NCI-H82 treated with DMSO at 0.1 percent for 48 hours (cell line): ENCODE results near the gene APBB1.
A peak's percentile ranks its signal among the peaks of the same experiment; 100 is the strongest.

Source experiments
- DNase-seq: peaks from one replicate; lab custom pipeline; 2025; ENCODE audit not compliant: unreplicated experiment; lab: John Stamatoyannopoulos, UW

APBB1 gene

DNA sequence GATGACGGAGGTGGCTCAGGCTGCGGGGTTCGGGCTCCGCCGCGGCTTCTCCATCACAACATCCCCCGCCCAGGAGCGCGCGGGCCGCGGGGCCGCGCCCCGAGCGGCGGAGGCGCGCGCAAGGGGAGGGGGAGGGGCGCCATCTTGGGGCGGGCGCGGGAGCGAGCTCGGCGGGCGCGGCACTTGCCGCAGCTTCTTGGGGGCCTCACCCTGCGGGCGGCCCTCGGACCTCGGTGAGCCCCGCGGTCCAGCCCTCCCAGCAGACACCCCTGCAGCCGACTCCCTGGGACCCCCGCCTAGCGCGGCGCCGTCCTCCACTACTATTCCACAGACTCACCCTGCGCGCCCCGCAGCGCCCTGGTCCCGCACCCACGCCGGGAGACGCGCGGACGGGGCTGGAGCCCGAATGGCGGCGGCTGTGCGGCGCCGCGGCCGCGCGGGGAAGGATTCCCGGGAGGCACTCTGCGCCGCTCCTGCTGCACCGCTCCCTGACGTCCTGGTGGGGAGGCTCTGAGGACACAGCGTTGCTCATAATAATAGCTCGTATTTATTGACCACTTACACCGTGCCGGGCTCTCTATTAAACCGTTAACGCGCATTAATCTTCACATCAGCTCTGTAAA is at the start of gene APBB1:
APBB1 (minus strand) TSS at position 86 of the 623 bp plus-strand sequence. CDS start 7,747 bp downstream, outside the sequence.
- peak; percentile 7 for DNase-seq

DNA sequence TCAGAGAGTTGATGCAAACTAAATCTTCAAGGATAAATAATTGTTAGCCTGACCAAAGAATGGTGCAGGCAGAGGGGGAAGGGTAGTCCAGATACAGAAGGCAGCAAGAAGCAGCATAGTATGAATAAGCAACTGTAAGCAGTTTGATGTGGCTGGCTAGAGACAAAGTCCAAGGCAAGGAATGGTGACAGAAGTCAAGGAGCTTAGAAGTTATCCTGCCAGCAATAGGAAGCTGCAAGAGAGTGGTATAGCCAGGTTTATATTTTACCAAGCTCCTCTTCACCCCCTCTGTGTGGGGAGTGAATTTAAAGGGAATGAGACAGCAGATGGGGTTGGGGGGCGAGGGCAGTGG is 40.2 kb upstream of the APBB1 start:
- DNase-seq, result no peak

- DNase-seq, result no peak
These were observed 39.6 kb upstream of the APBB1 start for GRCh38 chr11:6458352-6459098.

- DNase-seq, result no peak
These were observed 38.9 kb upstream of the APBB1 start for GRCh38 chr11:6457581-6458320.

DNA sequence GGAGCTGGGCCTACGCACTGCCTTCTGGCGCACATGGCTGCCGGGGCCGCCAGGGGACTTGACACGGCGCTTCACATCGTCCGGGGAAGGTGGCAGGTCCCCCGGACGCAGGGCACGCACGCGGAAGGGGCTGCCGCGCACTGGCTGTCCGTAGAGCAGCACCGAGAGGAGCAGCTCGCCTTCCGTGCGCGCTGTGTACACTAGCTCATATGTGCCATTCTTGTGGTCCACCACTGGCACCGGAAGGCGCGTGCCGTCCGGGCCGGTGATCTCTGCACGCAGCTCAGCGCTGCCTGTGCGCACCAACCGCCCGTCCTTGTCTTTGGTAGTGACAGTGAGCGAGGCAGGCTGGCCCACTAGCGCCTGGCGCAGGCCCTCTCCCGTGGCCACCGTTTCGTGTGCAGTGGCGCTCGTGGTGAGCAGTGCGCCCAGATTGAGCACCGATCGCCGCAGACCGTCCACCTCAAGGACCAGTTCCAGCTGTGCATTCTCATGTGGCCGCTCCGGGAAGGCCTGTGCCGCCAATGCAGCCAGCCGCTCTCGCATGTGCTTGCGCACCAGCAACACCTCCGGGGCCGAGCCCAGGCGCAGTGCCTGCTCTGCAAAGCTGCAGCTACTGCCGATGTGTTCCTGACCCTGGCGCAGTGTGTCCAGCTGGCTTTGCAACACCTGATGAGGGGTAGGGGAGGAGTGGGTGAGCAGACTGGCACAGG is 37.6 kb upstream of the APBB1 start:
- DNase-seq, result no peak

DNA sequence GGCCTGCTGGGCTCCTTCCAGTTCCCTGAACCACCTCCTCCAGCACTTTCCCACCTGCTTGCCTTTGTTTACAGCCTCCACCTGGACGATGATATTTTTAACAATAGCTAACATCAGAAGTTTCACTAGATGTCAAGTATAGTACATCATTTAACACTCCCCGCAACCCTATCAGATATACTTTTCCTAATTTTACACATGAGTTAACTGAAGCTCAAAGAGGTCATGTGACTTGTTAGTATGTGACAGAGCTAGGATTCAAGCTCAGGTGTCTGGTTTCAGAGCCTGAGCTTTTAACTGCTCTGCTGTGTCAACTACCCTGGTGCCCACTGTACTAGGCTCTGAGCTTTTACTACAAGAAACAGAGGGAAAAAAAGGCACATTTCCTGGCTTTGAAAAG is 36.2 kb upstream of the APBB1 start:
- DNase-seq, result no peak

DNA sequence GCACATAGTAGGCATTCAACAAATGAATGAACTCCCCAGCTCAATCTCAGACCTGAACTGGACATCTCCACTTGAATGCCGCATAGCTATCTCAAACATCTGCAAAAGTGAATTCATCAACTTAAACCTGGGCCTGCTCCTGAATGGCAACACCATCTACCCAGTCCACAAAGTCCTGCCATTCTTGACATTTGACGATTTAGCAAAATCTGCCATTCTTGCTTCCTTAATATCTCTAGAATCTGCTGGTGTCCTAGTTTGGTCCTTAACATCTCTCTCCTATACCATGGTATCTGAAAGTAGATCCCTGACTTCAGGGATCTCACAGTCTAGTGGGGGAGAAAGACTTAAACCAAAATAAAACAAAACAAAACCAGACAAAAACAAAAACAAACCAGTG is 34.3 kb upstream of the APBB1 start:
- DNase-seq, result no peak

GRCh38 chr11:6452219-6452618 is 33.3 kb upstream of the APBB1 start:
- DNase-seq, result no peak

- DNase-seq, result no peak
These were observed 29.7 kb upstream of the APBB1 start for GRCh38 chr11:6448574-6448973.

GRCh38 chr11:6443269-6444003 is 24.5 kb upstream of the APBB1 start:
- DNase-seq, result peak; percentile 6

- no peak for DNase-seq
These were observed 23.5 kb upstream of the APBB1 start for GRCh38 chr11:6442441-6442840.

GRCh38 chr11:6440906-6441358 is 22.0 kb upstream of the APBB1 start, which contains the start of gene HPX:
HPX (minus strand) TSS chr11:6440987; CDS start chr11:6440963, 24 bp downstream.
- no peak for DNase-seq

DNA sequence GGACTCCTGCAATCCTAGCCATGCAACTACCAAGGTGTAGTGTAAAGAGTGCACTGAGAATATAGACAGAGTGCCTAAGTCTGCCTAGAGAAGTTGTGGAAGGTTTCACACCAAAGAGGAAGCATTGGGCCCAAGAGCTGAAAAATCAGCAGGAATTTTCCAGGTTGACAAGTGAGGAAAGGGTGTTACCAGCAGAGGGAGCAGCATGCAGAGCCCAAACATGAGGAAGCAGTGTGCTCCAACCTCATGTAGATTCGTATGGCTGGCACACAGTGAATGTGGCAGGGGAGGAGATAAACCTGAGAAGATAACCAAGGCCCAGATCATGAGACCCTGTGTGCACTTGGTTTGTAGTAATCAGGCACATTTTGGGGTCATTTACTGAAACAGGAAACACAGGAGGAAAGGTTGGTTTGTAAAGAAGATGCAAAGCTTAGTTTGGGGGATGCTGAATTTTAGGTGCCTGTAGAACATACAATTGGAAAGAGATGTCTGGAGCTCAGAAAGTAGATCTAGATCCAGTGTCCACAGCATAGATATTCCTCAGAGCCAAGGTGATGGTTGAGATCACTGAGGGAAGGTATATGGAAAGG is 20.2 kb upstream of the APBB1 start:
- peak; percentile 6 for DNase-seq

DNA sequence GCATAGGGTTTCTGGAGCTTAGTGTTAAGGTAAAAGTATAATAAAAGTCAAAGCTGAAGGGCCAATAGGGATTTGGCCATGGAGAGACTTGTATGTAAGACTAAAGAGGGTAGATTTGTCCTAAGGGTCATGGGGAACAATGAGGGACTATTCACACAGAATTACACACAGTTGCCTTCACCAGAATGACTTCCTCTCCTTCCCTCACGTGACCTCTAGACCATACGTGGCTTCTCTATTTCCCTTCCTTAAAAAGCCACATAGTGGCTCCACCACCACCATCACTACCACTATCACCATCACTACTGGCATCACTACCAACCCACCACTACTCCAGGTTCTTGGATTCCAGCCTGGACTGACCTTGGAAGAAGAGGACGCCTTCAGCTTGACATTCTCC is 19.1 kb upstream of the APBB1 start:
- DNase-seq, result no peak

GRCh38 chr11:6437423-6437822 is 18.5 kb upstream of the APBB1 start:
- no peak for DNase-seq

GRCh38 chr11:6433998-6434660 is 15.2 kb upstream of the APBB1 start:
- no peak for DNase-seq

- DNase-seq, result no peak
These were observed 13.0 kb upstream of the APBB1 start for GRCh38 chr11:6431861-6432260.

DNA sequence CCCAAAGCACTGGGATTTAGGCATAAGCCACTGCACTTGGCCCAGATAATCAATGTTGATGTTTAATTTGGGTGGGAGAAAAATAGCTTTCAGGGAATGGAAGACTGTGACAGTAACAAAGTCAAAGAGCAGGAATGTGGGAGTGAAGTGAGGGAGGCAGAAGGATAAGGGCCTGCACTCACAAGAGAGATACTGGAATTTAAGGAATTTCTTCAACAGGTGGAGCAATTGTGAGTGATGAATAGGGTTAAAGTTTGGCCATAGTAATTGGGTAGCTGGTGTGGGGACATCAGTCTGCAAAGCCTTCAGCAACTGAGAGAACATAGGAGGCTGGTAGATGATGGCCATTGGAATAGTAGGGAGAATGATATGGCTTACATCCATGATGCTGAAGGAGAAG is 8.6 kb upstream of the APBB1 start:
- DNase-seq, result no peak

DNA sequence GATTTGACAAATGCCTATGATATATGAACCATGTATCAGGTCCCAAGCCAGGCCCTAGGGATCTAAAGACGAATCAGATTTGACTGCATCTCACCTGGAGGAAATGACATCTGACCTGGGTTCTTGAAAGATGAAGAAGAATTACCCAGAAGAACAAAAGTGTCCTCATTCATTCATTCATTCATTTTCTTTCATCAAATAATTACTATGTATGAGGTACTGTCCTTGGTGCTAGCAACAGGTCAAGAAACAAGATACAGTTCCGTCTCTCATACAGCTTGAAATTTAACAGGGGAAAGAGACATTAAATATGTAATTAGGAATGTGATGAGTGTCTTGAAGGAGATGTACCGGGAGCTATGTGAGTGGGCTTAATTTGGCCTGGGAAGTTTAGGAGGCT is 1.8 kb upstream of the APBB1 start:
- DNase-seq, result no peak

DNA sequence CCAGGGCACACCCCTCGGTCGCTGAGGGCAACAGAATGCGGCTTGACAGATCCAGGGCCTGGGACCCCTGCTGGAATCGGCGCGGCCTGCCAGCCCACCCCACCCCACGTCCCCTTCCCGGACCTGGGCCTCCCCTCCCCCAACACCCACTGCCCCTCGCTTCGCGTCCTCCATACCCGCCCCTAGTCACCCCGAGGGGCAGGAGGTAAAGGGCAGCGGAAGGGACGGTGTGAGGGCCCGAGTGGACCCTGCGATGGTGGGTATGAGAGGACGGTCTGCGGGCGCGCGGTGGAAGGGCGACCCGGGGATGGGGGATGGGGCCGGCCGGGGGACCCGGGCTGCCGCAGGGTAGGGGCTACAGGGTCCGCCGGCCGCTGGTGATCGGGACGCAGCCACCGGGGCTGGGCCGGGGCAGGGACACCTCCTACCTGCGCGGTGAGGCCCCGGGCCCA is 311 bp downstream of the APBB1 start:
- no peak for DNase-seq
